Measurements from ENCODE around the gene CMTM3. TPM values are rescaled to one million over a fixed set of nuclear protein-coding genes. Genes with fewer than 3 reads are reported as not detected.
"Not testable (repeated sequence)": the region's sequence is repeated elsewhere in the genome, so short reads cannot be mapped to it uniquely, and the experiment has no call there.

The CMTM3 gene
- polyA plus RNA-seq, 3 donors: 58.7 to 64.0 (median 63.8) TPM

DNA sequence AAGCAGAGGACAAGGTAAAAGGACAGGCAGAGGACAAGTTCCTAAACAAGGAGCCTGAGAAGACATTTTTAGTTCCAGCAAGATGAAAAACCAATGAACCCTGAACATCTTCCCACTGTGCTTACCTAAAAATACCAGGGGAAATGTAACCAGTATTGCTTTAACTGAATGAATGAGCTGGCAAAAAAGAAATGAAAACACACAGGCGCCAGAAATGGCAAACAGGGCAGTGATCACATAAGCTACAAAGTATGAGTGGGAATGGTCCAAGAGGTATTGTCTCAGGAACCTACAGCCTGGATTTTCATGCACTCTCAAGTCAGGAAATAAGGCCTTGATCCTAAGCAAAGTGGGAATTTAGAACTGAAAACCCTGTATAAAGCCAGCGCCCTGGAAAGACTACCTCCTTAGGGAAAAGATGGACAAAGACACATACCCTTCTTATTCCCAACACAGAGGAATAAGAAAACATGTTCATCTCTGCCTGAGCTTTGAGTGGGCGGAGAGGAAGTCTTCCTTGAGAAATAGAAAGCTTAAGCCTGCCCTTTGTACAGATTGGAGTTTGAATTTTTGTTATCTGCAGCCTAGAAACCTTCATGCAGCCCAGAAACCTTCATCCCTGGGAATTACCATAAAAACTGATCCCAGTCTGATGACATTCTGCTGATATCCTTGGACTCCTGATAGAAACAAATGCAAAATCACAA lies 23.1 kb upstream of the CMTM3 start:
- DNase-seq (ENCODE audit: low read depth in 3 of 3, low spot score in 2 of 3): no peak

DNA sequence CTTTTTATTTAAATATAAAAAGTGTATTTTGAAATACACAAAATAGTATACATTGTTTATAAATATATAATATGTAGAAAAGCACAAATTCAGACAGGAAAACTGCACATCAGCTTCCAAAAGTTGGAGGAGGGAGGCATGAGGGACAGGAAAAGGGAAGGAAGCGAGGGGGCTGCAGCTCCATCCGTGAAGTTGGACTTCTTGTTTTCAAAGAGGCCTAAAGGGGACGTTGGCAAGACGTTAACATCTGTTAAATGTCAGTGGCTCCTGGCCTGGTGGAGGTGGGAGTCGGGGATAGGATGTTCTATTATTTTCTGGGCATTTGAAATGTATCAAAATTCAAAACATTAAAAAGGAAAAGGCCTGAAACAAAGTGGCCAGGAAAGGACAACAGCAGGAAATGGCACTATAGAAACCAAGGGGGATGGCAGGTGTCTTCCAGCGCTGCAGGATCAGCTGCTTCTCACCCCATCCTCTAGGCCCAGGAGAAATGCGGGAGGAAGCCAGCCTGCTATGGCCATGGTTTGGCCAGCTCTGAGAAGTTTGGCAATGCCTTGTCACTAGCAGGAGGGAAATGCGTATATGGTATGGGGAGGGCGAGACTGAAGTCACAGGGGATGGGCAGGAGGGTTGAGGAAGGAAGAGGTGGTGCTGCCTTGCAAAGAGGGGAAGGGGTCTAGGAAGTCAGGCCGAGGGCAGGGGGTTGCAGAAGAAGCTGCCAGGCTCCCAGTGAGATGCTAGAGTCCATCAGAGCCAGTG lies 18.8 kb upstream of the CMTM3 start:
- DNase-seq (ENCODE audit: low read depth in 3 of 3, low spot score in 2 of 3): no peak

- DNase-seq (ENCODE audit: low read depth in 3 of 3, low spot score in 2 of 3): no peak
Observed at GRCh38 chr16:66587881-66588600, 16.5 kb upstream of the CMTM3 start.

GRCh38 chr16:66588981-66589713 lies 15.4 kb upstream of the CMTM3 start:
- DNase-seq (ENCODE audit: low read depth in 3 of 3, low spot score in 2 of 3): no peak

DNA sequence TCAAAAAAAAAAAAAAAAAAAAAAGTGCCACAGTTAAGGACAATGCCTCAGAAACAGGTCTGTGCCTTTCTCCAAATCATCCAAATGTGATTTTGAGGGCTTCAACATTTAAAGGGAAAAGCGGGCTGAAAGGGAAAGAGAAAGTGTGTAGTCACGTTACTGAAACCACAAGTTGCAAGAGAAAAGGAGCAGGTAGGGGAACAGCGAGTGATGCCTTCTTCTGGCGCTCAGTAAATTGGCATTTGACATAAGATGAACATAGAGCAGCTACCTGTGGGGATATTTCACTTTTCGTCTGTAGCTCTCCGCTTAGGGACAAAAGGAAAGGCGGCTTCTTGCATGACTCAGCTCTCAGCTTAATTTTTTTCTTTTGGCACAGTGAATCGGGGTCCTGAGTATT lies 14.2 kb upstream of the CMTM3 start:
- DNase-seq (ENCODE audit: low read depth in 3 of 3, low spot score in 2 of 3): no peak

- no peak for DNase-seq (ENCODE audit: low read depth in 3 of 3, low spot score in 2 of 3)
Observed at GRCh38 chr16:66591018-66591417, 13.5 kb upstream of the CMTM3 start.

DNA sequence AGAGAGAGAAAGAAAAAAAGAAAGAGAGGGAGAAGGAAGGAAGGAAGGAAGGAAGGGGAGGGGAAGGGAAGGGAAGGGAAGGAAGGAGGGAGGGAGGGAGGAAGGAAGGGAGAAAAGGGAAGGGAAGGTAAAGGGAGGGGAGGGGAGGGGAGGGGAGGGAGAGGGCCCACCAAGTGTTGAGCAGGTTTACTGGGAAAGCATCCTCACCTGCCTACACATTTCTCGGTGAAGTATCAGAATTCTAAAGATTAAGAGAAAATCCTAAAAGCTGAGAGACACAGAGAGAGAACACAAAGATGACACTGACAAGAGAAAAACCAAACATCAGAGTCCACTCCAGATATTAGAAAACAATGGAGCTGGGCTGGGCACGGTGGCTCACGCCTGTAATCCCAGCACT lies 12.3 kb upstream of the CMTM3 start:
- no peak for DNase-seq (ENCODE audit: low read depth in 3 of 3, low spot score in 2 of 3)

DNA sequence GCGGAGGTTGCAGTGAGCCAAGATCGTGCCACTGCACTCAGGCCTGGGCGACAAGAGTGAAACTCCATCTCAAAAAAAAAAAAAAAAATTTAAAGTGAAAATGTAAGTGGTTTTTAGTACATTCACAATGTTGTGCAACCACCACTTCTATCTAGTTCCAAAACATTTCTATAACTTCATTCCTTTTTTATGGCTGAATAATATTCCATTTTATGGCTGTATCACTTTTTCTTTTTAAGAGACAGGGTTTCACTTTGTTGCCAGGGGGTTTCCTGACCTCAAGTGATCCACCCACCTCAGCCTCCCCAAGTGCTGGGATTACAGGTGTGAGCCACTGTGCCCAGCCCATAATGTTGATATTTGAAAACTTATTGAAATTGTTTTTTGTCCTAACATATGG lies 11.7 kb upstream of the CMTM3 start:
- no peak for DNase-seq (ENCODE audit: low read depth in 3 of 3, low spot score in 2 of 3)

DNA sequence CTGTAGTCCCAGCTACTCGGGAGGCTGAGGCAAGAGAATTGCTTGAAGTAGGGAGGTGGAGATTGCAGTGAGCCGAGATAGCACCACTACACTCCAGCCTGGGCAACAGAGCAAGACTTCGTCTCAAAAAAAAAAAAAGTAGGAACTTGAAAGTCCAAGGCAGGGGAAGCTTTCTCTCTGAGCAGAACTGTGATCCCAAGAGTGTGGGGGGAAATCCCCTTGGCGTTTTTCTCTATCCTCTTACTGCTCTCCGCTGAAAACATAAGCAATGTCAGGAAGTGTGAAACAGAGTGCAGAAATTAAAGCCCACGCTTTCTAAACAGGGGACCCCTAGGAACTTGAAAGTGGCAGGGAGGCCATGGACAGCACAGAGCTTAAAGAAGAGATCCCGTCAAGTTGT lies 9.8 kb upstream of the CMTM3 start:
- no peak for DNase-seq (ENCODE audit: low read depth in 3 of 3, low spot score in 2 of 3)

DNA sequence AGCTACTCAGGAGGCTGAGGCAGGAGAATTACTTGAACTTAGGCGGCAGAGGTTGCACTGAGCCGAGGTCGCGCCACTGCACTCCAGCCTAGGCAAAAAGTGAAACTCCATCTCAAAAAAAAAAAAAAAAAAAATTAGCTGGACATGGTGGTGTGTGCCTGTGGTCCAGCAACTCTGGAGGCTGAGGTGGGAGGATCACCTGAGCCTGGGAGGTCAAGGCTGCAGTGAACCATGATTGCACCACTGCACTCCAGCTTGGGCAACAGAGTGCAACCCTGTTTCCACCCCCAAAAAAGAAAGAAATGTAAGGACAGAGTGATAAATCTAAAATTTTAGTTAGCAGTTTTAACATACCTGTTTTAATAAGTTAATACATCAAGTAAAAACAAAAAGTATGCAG lies 7.9 kb upstream of the CMTM3 start:
- not testable (repeated sequence) for DNase-seq (ENCODE audit: low read depth in 3 of 3, low spot score in 2 of 3)

DNA sequence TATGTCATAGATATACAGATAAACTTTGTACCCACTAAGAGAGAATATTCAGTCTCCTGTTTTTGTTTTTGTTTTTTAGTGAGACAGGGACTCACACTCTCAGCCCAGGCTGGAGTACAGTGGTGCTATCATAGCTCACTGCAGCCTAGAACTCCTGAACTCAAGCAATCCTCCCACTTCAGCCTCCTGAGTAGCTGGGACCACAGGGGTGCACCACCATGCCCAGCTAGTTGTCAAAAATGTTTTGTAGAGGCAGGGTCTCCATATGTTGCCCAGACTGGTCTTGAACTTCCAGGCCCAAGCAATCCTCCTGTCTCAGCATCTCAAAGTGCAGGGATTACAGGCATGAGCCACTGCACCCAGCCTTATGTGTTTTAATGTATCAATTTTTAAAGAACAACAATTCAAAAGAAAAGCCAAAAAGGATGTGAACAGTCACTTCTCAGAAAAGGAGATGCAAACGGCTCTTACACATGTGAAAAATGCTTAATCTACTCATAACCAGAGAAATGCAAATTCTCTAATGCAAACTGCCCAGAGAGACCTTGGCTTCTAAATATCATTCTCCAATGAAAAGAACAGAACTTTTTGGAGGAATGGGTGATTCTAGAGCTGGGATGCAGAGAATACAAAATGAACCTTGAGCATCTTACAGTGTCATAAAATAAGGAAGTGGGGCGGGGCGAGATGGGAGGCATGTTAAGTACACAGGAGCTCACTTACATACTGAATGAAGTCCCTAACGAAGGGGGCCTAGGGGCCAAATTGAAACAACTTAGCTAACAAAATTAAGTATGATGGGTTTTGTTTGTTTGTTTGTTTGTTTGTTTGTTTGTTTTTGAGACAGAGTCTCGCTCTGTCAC lies 7.3 kb upstream of the CMTM3 start:
- no peak for DNase-seq (ENCODE audit: low read depth in 3 of 3, low spot score in 2 of 3)

DNA sequence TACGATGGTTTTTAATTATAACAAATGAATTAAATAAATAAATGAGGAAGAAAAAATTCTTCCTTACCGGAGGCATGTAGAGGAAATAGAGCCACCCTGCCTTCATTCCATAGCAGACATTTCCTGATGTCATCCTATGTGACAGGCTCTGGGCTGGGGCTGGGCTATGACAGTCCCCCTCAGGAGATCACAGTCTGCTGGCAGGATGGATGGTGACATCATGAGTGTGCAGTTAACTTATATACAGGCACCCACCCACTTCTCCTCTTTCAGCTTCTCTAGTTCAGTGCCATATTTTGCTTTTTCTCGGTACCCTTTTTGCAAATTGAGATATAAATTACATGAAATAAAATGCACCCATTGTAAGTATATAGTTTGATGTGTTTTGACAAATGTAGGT lies 6.4 kb upstream of the CMTM3 start:
- no peak for DNase-seq (ENCODE audit: low read depth in 3 of 3, low spot score in 2 of 3)

DNA sequence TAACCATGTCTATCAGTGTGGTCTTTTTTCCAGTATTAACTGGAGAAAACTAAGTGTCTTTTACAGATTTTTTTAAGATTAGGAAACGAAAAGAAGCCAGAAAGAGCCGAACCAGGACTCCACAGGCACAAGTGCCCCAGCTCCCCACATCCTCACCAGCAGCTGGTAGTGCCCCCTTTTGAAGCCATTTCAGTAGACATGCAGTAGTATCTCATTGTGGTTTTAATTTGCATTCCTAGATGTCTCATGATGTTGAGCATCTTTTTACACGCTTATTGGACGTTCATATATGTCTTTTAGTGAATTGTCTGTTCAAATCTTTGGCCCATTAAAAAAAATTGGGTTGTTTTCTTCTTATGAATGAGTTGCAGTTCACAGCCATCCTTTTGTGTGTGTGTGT lies 4.8 kb upstream of the CMTM3 start:
- DNase-seq (ENCODE audit: low read depth in 3 of 3, low spot score in 2 of 3): no peak

DNA sequence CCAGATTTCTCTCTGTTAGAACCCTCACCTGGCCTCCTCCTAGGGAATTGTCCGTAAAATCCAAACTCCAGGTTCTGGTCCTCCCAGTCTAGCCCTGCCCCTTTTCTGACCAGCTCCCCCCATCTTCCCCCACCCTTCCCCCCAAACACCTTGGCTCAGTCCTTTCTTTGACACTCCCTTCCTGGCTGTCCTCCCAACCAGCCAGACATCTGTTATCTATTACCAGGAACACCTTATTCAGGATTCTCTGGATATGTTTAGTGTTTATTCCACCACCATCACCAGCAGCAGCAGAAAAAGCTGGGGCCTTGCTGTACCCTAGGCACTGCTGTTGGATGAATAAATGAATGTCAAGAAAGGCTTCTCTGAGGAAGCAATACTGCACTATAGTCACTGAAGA lies 4.0 kb upstream of the CMTM3 start:
- DNase-seq (ENCODE audit: low read depth in 3 of 3, low spot score in 2 of 3): no peak

- no peak for DNase-seq (ENCODE audit: low read depth in 3 of 3, low spot score in 2 of 3)
Observed at GRCh38 chr16:66601471-66601870, 3.0 kb upstream of the CMTM3 start.

DNA sequence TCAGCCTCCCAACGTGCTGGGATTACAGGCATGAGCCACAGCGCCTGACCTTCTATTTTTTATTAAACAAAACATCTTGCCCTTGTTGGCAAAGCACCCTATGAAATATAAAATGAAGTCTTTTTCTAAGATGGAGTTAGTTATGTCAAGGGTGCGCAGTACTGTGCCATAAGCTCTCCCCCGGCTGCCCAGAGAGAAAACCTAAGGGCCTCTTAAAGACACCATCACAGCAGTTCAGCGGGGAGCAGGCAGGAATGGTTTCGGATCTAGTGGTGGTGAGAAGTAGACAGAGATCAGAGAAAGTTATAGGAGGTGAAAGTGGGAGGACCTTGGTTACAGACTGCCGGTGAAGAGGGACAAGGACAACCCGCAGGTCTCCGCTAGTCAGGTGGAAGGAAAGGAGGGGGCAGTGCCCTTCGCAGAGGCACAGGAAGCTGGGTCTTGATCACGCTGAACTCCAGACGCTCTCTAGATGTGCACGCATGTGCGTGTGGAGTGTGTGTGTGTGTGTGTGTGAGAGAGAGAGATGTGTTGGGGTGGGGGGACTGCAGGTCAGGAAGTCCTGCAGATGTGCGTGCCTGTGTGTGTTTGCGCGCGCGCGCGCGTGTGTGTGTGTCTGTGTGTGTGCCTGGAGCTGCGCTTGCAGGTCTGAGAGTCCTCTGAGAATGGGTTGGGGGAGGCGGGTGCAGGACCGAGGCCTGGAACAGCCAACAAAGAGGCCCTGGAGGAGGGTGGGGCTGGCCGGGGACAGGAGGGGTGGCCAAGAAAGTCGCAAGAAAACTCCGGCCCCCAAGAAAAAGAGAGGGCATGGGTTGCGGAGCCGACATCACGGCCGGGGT lies 748 bp upstream of the CMTM3 start:
- DNase-seq (ENCODE audit: low read depth in 3 of 3, low spot score in 2 of 3): peak; percentile 36 to 68 (median 55)

DNA sequence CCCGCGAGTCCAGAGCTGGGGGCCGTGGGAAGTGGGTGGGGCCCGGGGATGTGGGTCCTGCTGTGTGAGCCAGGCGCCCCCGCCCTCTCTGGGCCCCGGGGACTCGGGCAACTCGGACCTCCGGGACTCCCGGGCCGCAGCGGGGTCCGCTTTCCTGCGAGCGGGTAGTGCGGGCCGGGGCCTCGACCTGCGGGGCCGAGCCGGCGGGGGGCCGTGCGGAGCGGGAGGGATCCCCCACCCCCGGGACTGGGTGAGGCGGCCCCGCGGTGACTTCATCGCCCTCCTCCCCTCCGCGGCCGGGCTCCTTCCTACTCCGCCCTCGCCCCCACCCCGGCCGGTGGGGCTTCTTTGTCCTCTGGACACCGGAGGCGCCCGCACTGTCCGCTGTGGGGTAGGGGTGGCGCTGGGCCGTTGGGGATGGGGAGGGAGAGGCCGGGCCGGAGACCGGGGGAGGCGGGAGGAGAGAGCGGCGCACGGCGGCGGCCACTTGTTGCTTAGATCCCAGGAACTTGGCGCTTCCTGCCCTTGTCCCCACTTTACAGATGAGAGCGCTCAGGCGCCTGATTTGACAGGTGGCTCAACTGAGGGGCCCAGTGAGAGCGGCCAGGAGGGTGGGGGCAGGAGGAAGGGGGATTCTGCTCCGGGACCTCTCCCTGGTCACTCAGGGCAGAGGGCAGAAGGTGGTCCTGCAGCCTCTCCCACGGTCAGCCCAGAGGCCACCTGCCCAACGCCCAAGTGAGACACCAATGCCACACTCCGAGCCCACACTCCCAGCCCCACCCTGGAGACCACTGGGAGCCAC lies 874 bp downstream of the CMTM3 start:
- DNase-seq (ENCODE audit: low read depth in 3 of 3, low spot score in 2 of 3): no peak

DNA sequence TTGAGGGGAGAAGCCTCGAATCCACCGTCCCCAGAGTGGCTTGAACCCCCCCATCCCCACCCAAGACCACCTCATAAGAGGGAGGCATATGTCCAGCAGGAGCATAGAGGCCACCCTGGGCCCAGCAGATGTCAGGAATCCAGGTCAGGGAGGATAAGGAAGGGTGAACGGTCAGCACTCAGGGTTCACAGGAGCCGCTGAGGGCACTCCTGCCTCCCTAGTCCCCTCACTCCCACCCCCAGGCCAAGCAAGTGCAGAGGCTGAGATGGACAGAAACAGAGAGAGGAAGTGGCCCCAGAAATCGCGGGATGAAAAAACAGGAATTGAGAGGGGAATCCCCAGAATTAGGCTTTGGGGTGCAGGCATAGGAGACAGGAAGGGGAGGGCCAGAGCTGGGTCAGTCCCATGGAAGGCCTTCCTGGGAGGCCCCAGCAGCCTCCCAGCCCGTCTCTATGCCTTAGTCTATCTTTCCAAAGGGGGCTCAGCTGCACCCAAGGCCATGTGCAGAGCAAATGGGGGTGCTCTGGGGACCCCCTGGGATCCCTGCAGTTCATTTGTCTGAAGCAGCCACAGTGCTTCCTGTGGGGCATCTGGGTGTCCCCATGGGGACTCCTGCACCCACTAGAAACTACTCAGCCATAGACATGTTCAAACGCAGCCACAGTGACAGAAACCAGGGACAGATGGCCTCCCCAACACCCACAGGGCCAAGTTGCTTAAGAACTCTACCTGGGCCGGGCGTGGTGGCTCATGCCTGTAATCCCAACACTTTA lies 1.7 kb downstream of the CMTM3 start:
- no peak for DNase-seq (ENCODE audit: low read depth in 3 of 3, low spot score in 2 of 3)

All from right renal cortex interstitium (tissue), 3 donors.